CD14-positive monocyte (primary cell): Measurements from ENCODE around the gene NADK. TPM values are rescaled to one million over a fixed set of nuclear protein-coding genes. Genes with fewer than 3 reads are reported as not detected.

ENCODE experiments used
- DNase-seq, 3 donors: peaks; one replicate each; pipeline ENCODE4 v3.0.0-alpha.2; 2011 to 2022
- H2AFZ ChIP-seq: 2 replicates; pipeline ENCODE4 v1.6.0; 2012; ENCODE audit warnings: mild to moderate bottlenecking, low read depth, low read length, inconsistent platforms; ENCODE audit not compliant: insufficient read depth, poor library complexity, severe bottlenecking
- H3K27ac ChIP-seq, 2 donors: 1 replicate in 1 of 2; 2 replicates in 1 of 2; pipeline ENCODE4 v1.5.1; 2012 to 2013; ENCODE audit warnings: low read length in 2 of 2, control low read depth in 1 of 2, inconsistent platforms in 1 of 2, low read depth in 1 of 2, mild to moderate bottlenecking in 1 of 2
- H3K27me3 ChIP-seq, 2 donors: one replicate each; pipeline versions ENCODE4 v1.6.0 to v1.6.1; 2011 to 2013; ENCODE audit warnings: low read length in 2 of 2; ENCODE audit not compliant: control insufficient read depth in 2 of 2, insufficient read depth in 2 of 2
- H3K36me3 ChIP-seq, 2 donors: replicated peaks in 1 of 2; 1 replicate in 1 of 2; 2 replicates in 1 of 2; pipeline versions ENCODE4 v1.5.1 to v1.6.1; 2012 to 2013; ENCODE audit warnings: low read length in 2 of 2, control low read depth in 1 of 2, inconsistent platforms in 1 of 2, mild to moderate bottlenecking in 1 of 2; ENCODE audit not compliant: insufficient read depth in 2 of 2, control insufficient read depth in 1 of 2
- H3K4me1 ChIP-seq, 2 donors: 1 replicate in 1 of 2; 2 replicates in 1 of 2; pipeline versions ENCODE4 v1.5.1 to v1.6.1; 2012 to 2013; ENCODE audit warnings: low read length in 2 of 2, control low read depth in 1 of 2, inconsistent platforms in 1 of 2, mild to moderate bottlenecking in 1 of 2, moderate library complexity in 1 of 2; ENCODE audit not compliant: insufficient read depth in 2 of 2, control insufficient read depth in 1 of 2
- H3K4me2 ChIP-seq: replicated peaks from 2 replicates; pipeline ENCODE3; 2012; ENCODE audit warnings: low read length, moderate library complexity, mild to moderate bottlenecking; ENCODE audit not compliant: poor library complexity, severe bottlenecking; ENCODE audit errors: extremely low read depth
- H3K4me3 ChIP-seq, 3 experiments: fragments of 200-600 bp in 1 of 3; sonication (generic) in 1 of 3; replicated peaks in 1 of 3; 1 replicate in 2 of 3; 2 replicates in 1 of 3; pipeline ENCODE4 v1.5.1; 2011 to 2013; ENCODE audit warnings: low read length in 3 of 3, mild to moderate bottlenecking in 3 of 3, control low read depth in 2 of 3, low read depth in 2 of 3, inconsistent platforms in 1 of 3, moderate library complexity in 1 of 3
- H3K79me2 ChIP-seq: 2 replicates; pipeline ENCODE4 v1.6.0; 2012; ENCODE audit warnings: mild to moderate bottlenecking, control low read depth, inconsistent platforms, low read length, moderate library complexity; ENCODE audit not compliant: insufficient read depth
- H3K9ac ChIP-seq: 2 replicates; pipeline ENCODE4 v1.6.0; 2017; ENCODE audit warnings: low read length, mild to moderate bottlenecking; ENCODE audit not compliant: insufficient read depth, poor library complexity, severe bottlenecking
- H3K9me3 ChIP-seq, 2 donors: replicated peaks in 1 of 2; 1 replicate in 1 of 2; 2 replicates in 1 of 2; pipeline versions ENCODE4 v1.5.1 to v1.6.1; 2012 to 2013; ENCODE audit warnings: low read length in 2 of 2, control low read depth in 1 of 2; ENCODE audit not compliant: control insufficient read depth in 1 of 2, insufficient read depth in 1 of 2
- H4K20me1 ChIP-seq: 2 replicates; pipeline ENCODE4 v1.6.0; 2012; ENCODE audit warnings: mild to moderate bottlenecking, low read length, control low read depth, moderate library complexity; ENCODE audit not compliant: insufficient read depth
- H3K27ac Mint-ChIP-seq, 7 donors: one replicate each; pipeline ENCODE4 v1.8.0; 2020; ENCODE audit warnings: mild to moderate bottlenecking in 7 of 7, mixed read lengths in 7 of 7, moderate library complexity in 6 of 7, inconsistent platforms in 2 of 7
- H3K27me3 Mint-ChIP-seq, 3 donors: one replicate each; pipeline ENCODE4 v1.8.0; 2021 to 2022; ENCODE audit warnings: low read depth in 3 of 3, mild to moderate bottlenecking in 3 of 3, mixed read lengths in 3 of 3, moderate library complexity in 3 of 3, inconsistent platforms in 1 of 3
- H3K36me3 Mint-ChIP-seq, 2 donors: one replicate each; pipeline ENCODE4 v1.8.0; 2020; ENCODE audit warnings: mixed read lengths in 2 of 2, inconsistent platforms in 1 of 2, mild to moderate bottlenecking in 1 of 2
- H3K4me1 Mint-ChIP-seq: one replicate; pipeline ENCODE4 v1.8.0; 2020; ENCODE audit warnings: mild to moderate bottlenecking, mixed read lengths
- H3K4me3 Mint-ChIP-seq, 2 donors: one replicate each; pipeline ENCODE4 v1.8.0; 2020; ENCODE audit warnings: mild to moderate bottlenecking in 2 of 2, mixed read lengths in 2 of 2, moderate library complexity in 1 of 2
- H3K9me3 Mint-ChIP-seq, 7 donors: one replicate each; pipeline ENCODE4 v1.8.0; 2020 to 2022; ENCODE audit warnings: mixed read lengths in 7 of 7, mild to moderate bottlenecking in 6 of 7, moderate library complexity in 6 of 7, inconsistent platforms in 2 of 7
- WGBS: methylation state at CpG from one replicate; pipeline ENCODE4 v1.1.5; 2013; ENCODE audit warnings: missing lambda C conversion rate; ENCODE audit not compliant: insufficient coverage; 5-methylcytosine and 5-hydroxymethylcytosine counted together
- intact Hi-C, 2 donors: fragments of 100-400 bp; cut with micrococcal nuclease; formaldehyde crosslinking; loops; one replicate each; pipeline versions ENCODE4 v1.15.0 to v1.15.1; 2023
- polyA plus RNA-seq, 3 donors: library from polyadenylated mRNA; depleted of rRNA in 1 of 3; unstranded in 2 of 3; stranded (reverse) in 1 of 3; fragments of 300-500 nt in 2 of 3; fragments of >200 nt in 1 of 3; fragmentation: Illumina TruSeq in 2 of 3; gene quantifications; 1 replicate in 2 of 3; 2 replicates in 1 of 3; pipeline ENCODE4 v1.2.3, GENCODE V29; 2012 to 2021
- TF ChIP-seq, protein P1 (sequence below): fragments of 200-600 bp; IDR thresholded peaks from one replicate; pipeline ENCODE4 v1.8.0; 2022; ENCODE audit warnings: antibody characterized with exemption, mild to moderate bottlenecking

NADK gene
- polyA plus RNA-seq, 3 donors, result 175 to 425 (median 235) TPM

DNA sequence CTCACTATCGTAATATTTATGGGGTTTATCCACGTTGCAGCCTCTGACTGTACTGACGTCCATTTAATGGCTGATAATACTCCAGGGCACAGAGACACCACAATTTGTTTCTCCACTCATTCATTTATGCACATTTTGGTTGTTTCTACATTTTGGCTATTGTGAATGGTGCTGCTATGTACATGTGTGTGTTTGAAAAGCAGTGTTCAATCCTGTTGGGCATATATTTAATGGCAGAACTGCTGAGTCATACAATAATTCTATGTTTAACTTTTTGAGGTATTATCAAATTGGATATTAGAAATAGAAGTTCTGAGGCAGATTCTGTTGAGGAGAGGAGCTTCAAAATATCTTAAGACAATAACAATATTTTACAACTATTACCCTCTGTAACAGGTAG lies 39.0 kb upstream of the NADK start:
- H3K27ac Mint-ChIP-seq, result peak overlapping the region in 1 of 7 donors; percentile 57

DNA sequence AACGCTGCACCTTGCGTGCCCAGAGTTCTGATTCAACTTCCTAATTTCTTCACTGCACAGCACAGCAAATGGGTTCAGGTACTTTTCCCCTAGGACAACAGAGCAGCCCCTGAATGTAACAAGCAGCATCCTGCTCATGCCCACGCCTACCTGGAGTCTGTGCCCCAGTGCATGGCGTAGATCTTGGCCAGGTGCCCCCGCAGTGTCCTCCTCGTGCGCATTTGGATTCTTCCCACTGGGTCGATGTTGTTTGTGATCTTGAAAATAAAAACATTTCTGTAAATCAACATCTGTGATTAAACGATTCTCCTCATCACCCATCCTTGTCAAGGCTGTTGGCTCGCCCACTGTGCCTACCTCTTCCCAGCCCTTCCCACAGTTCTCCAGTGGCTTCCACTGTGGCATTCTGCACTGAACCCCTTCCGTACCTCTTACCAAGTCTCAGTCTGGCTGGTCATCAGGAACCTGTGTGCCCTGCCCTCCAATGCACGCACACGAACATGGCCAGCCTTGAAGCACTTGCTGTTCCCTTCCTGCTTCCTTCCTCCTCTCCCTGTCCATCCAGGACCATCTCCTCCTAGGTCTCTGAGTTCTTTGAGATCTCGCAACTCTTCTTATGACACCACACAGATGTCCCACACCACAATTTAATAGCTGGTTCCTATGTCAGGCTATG lies 37.5 kb upstream of the NADK start:
- Histone ChIP-seq H3K4me3 (no peak overlapping the region), H3K27me3 (no peaks in the 10 kb centered on the region), H3K27ac (peak overlapping the region in 1 of 2 donors; percentile 47), H3K79me2 (peaks cover 90% of the 10 kb centered on the region), H3K36me3 (peaks cover 68 to 78% of the 10 kb centered on the region in 2 donors), H3K4me2 (no peak overlapping the region), H4K20me1 (peaks cover 98% of the 10 kb centered on the region), H3K9me3 (no peaks in the 10 kb centered on the region), H3K4me1 (no peaks in the 10 kb centered on the region), H3K9ac (no peak overlapping the region), H2AFZ (no peak overlapping the region)
- TF ChIP-seq, protein P1, sequence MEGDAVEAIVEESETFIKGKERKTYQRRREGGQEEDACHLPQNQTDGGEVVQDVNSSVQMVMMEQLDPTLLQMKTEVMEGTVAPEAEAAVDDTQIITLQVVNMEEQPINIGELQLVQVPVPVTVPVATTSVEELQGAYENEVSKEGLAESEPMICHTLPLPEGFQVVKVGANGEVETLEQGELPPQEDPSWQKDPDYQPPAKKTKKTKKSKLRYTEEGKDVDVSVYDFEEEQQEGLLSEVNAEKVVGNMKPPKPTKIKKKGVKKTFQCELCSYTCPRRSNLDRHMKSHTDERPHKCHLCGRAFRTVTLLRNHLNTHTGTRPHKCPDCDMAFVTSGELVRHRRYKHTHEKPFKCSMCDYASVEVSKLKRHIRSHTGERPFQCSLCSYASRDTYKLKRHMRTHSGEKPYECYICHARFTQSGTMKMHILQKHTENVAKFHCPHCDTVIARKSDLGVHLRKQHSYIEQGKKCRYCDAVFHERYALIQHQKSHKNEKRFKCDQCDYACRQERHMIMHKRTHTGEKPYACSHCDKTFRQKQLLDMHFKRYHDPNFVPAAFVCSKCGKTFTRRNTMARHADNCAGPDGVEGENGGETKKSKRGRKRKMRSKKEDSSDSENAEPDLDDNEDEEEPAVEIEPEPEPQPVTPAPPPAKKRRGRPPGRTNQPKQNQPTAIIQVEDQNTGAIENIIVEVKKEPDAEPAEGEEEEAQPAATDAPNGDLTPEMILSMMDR, result no peak
- intact Hi-C loops, result no loop called here
- Mint-ChIP-seq H3K27me3 (no peaks in the 10 kb centered on the region), H3K4me3 (no peak overlapping the region), H3K36me3 (peaks cover 44 to 86% of the 10 kb centered on the region in 2 donors), H3K9me3 (peaks cover 0 to 2% (median 0%) of the 10 kb centered on the region in 7 donors), H3K4me1 (no peaks in the 10 kb centered on the region), H3K27ac (peak overlapping the region in 4 of 7 donors; percentile 4 to 65 (median 40))
- no peak for DNase-seq
- WGBS, result 93% methylated on average over 9 of the region's 14 CpGs

More for the DNA sequence above, 39.0 kb upstream of the NADK start:
- H3K9me3 Mint-ChIP-seq, result peaks cover 0 to 2% (median 0%) of the 10 kb centered on the region in 7 donors
- no peaks in the 10 kb centered on the region for H3K27me3 Mint-ChIP-seq
- Histone ChIP-seq H3K27ac (peak overlapping the region in 1 of 2 donors; percentile 45), H3K9ac (no peak overlapping the region), H3K4me2 (no peak overlapping the region), H3K79me2 (peaks cover 93% of the 10 kb centered on the region), H3K36me3 (peaks cover 70 to 80% of the 10 kb centered on the region in 2 donors), H3K4me1 (no peaks in the 10 kb centered on the region), H4K20me1 (peaks cover 100% of the 10 kb centered on the region), H3K27me3 (no peaks in the 10 kb centered on the region), H3K9me3 (no peaks in the 10 kb centered on the region), H2AFZ (no peak overlapping the region), H3K4me3 (no peak overlapping the region)
- 80% methylated on average over 1 of the region's 3 CpGs for WGBS
- intact Hi-C loops, result no loop called here
- TF ChIP-seq, protein P1, result no peak
- no peak overlapping the region for H3K4me3 Mint-ChIP-seq
- DNase-seq, result no peak
- no peaks in the 10 kb centered on the region for H3K4me1 Mint-ChIP-seq
- peaks cover 45 to 85% of the 10 kb centered on the region in 2 donors for H3K36me3 Mint-ChIP-seq
